Measurements from ENCODE around the gene GADD45B.
"Not testable (repeated sequence)": the region's sequence is repeated elsewhere in the genome, so short reads cannot be mapped to it uniquely, and the experiment has no call there.

Gene GADD45B

DNA sequence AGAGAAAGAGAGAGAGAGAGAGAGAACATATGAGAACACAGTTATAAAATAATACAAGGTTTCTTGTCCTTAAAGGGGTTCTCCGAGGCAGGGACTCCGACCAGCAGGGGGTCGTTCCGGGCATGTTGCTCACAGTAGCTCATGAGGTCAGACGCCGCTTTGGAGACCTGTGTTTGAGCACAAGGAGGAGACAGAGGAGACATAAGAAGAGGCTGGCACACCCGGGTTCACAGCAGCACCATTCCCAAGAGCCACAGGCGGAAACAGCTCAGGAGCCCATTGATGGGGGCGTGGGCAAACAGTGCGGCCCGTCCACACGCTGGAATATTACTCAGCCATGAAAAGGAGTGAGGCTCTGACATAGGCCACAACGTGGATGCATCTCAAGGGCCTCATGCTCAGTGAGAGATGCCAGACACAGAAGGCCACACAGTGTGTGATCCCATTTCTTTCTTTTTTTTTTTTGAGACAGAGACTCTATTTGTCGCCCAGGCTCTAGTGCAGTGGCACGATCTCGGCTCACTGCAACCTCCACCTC lies 39.1 kb downstream of the GADD45B start:
- DNase-seq (ENCODE audit: low read depth in 2 of 2) = no peak

DNA sequence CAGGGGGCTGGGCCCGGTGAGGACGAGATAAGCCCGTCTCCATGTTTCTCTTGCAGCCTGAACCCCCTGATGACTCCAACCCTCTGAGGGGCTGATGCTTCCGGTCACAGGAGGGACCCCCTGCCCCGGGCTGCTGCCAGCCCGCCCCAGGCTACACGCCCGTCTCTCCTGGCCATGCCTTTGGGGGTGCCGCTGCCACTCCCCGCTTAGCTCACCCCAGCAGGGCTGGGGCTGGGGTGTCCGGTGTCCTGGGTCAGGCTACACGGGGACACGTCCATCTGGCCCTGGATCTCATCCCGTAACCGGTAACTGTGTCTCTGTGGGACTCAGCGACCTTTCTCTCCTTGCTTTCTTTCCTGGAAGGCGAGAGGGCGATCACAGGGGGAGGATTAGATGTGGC lies 40.8 kb downstream of the GADD45B start:
- no peak for DNase-seq (ENCODE audit: low read depth in 2 of 2)

DNA sequence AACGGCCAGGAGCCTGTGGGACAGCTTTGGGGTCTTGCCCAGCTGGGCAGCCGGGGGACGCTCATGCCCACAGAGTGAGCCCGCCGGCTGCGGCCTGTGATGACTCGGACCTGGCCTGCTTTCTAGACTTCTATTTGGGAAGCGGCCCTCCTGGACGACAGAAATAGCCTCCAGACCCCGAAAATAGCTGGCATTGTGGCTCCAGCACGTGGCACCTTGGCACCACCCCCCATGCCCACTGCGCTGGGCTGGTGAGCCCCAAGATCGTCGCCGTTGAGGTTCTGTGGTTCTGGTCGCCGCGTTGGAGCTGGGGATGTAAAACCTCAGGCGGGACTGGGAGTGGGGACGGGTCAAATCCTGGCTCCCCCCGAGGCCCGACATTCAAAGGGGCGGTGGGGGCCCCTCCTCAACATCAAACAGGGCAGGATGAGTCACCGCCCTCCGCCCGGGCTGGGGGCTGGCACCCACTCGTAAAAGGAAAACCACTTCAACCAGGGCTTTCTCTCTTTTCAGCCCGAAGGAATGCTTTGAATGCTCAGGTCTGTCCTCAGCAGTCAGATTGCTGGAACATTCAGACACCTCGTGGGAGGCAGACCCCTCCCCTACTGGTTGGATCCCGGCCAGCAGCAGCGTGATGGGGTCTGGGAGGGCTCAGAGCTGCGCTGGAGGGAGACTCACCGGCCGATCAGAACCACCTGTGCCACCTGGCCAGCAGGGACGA lies 42.1 kb downstream of the GADD45B start:
- DNase-seq (ENCODE audit: low read depth in 2 of 2) = no peak

DNA sequence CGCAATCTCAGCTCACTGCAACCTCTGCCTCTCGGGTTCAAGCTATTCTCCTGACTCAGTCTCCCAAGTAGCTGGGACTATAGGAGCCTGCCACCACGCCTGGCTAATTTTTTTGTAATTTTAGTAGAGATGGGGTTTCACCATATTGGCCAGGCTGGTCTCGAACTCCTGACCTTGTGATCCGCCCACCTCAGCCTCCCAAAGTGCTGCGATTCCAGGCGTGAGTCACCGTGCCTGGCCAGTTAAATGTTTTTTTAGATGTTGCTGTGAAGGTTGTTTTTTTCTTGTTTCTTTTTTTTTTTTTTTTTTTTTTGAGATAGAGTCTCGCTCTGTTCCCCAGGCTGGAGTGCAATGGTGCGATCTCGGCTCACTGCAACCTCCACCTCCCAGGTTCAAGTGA lies 42.9 kb downstream of the GADD45B start:
- not testable (repeated sequence) for DNase-seq (ENCODE audit: low read depth in 2 of 2)

DNA sequence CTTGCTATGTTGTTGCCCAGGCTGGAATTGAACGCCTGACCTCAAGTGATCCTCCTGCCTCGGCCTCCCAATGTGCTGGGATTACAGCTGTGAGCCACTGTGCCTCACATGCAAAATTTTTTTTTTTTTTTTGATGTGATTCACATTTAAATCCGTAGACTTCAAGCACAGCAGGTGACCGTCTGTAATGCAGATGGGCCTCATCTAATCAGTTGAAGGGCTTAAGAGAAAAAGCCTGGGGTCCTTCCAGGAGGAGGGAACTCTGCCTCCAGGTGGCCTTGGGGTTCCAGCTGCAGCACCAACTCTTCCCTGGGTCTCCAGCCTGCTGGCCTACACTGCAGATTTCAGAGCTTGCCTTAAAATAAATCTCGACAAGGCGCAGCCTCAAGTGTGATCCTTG lies 43.6 kb downstream of the GADD45B start:
- DNase-seq (ENCODE audit: low read depth in 2 of 2) = no peak

DNA sequence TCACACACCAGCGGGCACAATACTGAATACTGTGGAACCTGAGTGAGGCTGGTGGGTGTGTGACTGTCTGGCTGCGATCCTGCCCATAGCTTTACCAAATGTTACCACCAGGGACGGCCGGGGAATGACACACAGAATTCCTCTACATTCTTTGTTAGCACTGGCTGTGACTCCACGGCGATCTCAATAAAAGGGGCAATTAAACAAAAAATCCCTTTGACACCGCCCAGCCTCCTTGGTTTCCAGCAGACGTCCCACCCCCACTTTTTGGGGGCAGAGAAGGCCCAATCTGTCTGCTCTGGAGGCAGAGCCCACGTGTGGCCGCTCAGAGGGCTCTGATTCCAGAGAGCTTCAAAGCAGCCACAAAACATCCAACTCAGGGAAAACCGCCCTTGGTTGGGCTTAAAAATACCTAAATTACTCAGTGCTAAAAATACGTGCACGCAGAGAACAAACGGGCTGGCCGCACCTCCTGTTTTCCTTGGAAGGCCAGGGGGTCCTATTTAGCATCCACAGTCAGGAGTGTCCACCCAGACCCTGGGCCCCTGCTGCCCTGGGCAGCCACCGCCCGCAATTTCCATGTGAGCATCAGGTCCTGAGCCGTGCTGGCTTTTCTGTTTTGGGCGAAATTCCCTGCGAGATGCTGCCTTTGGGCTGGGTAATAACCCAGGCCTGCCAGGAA lies 47.8 kb downstream of the GADD45B start:
- DNase-seq (ENCODE audit: low read depth in 2 of 2) = no peak

DNA sequence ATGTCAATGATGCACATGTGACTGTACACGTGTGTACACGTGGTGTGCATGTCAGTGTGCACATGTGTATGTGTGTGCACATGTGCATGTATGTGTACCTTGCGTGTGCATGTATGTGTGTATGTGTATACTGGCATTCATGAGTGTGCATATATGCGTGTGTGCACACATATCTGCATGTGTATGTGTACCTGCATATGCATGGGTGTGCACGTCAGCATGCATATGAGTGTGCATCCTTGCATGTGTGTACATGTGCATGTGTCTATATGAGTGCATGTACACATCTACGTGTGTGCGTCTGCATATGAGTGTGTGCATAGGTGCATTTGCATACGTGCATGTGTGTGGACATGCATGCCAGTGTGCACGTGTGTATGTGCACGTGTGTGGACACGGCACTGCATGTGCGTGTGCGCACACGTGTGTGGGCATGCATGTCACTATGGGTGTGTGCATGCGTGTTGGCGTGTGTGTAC lies 48.5 kb downstream of the GADD45B start:
- DNase-seq (ENCODE audit: low read depth in 2 of 2) = no peak

DNA sequence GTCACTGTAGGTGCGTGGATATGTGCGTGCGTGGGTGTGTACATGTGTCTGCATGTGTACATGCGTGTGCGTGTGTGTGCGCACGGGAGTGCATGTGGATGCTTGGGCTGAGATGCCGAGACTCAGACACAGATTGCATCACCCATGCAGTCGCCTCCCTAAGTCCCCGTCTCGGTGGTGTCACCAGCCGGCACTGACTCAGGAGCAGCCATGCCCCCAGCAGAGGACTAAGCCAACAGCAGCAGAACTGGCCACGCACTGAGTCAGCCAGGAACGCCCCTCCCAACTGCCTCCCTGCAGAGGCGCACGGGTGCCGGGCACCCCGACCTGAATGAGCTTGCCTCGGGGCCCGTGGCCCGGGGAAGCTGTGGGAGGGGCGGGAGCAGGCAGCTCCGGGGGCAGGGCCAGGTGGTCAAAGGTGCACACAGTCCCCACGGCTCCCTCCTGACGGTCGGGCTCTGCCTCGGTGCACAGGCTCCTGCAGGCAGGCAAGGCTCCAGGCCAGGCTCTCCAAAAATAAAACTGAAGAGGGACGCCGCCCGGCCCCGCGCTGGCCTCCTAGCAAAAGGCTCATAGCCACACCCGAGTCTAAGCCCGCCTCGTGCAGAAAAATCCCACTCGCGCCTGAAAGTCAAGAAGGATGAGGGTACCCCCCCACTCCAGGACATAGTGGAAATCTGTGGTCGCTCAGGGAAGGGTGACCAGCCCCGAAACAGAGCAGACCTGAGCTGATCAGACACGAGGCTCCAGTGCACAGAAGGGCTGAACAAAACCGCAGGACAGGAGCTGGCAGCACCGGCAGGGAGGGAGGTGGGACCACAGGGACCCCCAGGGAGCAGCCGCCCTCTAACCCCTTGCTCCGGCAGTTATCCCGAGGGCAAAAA lies 49.2 kb downstream of the GADD45B start:
- DNase-seq (ENCODE audit: low read depth in 2 of 2) = no peak

DNA sequence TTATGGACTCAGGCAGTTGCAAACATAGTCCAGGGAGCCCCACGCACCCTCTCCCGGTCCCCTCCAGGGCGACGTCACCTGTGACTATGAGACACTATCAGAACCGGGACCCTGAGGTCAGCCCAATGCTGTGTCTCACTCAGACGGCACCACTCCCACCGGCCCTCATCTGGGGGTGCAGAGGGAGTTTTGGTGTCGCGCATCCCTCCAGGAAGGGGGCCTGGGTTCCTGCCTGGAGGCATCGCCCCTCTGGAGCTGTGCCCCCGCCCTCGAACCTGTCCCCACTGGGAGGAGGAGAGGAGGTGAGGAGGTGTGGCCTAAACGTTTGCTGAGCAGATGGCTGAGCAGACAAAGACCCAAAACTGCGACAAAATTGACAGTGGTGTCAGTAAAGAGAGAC lies 51.2 kb downstream of the GADD45B start:
- DNase-seq (ENCODE audit: low read depth in 2 of 2) = no peak

DNA sequence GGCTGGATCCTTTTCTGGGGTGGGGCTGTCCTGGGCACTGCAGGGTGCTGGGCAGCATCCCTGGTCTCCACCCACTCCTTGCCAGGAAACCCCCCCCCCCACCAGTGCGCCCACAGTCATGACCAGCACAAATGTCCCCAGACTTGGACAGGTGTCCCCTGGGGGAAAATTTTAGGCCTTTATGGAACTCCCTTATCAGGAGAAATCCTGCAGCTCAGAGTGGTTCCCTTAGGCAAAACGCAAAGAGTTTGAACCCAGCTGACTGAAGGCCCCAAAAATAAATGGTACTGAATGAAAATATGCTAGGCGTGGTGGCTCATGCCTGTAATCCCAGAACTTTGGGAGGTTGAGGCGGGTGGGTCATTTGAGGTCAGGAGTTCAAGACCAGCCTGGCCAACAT lies 51.8 kb downstream of the GADD45B start:
- DNase-seq (ENCODE audit: low read depth in 2 of 2) = no peak
